NOMO-1 (cell line): Measurements from ENCODE around the gene PLXNA4.
"Not testable (repeated sequence)": the region's sequence is repeated elsewhere in the genome, so short reads cannot be mapped to it uniquely, and the experiment has no call there.

ENCODE experiments used
- DNase-seq, 2 experiments: peaks; one replicate each; lab custom pipeline; 2025; ENCODE audit not compliant: unreplicated experiment in 2 of 2; lab: John Stamatoyannopoulos, UW

PLXNA4 gene, protein sequence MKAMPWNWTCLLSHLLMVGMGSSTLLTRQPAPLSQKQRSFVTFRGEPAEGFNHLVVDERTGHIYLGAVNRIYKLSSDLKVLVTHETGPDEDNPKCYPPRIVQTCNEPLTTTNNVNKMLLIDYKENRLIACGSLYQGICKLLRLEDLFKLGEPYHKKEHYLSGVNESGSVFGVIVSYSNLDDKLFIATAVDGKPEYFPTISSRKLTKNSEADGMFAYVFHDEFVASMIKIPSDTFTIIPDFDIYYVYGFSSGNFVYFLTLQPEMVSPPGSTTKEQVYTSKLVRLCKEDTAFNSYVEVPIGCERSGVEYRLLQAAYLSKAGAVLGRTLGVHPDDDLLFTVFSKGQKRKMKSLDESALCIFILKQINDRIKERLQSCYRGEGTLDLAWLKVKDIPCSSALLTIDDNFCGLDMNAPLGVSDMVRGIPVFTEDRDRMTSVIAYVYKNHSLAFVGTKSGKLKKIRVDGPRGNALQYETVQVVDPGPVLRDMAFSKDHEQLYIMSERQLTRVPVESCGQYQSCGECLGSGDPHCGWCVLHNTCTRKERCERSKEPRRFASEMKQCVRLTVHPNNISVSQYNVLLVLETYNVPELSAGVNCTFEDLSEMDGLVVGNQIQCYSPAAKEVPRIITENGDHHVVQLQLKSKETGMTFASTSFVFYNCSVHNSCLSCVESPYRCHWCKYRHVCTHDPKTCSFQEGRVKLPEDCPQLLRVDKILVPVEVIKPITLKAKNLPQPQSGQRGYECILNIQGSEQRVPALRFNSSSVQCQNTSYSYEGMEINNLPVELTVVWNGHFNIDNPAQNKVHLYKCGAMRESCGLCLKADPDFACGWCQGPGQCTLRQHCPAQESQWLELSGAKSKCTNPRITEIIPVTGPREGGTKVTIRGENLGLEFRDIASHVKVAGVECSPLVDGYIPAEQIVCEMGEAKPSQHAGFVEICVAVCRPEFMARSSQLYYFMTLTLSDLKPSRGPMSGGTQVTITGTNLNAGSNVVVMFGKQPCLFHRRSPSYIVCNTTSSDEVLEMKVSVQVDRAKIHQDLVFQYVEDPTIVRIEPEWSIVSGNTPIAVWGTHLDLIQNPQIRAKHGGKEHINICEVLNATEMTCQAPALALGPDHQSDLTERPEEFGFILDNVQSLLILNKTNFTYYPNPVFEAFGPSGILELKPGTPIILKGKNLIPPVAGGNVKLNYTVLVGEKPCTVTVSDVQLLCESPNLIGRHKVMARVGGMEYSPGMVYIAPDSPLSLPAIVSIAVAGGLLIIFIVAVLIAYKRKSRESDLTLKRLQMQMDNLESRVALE (N-terminal part only)

DNA sequence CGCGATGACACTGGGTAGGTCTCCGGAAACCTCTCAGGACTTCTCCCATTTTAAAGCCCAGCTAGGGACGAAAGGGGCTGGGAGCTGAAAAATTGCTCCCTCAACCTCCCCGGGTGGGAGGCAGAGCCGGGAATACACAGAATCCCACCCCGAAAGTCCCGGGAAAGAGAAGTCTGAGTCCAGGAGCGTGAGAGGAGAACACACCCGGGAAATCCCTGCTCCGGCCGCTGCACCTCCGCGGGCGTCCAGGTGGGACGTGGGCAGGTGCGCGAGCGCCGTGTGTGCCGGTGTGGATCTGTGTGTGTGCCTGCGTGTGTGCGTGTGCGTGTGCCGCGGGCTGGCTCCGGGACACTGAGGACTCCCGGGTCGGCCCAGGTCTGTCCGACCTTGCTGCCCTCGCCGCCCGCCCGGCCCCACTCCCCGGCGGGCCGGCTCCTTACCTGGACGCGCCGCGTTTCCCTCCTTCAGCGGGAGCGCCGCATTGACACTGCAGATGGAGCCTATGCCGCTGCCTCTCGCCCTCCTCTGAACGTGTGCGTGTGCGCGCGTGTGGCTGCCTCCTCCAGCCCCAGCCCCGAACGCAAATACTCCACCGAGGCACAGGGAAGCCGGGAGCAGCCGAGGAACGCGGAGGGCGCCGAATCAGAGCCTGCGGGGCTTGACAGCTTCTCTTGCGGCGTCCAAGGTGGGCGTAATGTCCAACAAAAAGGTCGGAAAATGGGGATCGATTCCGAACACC is at the start of gene PLXNA4:
PLXNA4 (minus strand) TSS at position 489 of the 739 bp plus-strand sequence. CDS start 67,777 bp downstream, outside the sequence.
- DNase-seq: no peak

DNA sequence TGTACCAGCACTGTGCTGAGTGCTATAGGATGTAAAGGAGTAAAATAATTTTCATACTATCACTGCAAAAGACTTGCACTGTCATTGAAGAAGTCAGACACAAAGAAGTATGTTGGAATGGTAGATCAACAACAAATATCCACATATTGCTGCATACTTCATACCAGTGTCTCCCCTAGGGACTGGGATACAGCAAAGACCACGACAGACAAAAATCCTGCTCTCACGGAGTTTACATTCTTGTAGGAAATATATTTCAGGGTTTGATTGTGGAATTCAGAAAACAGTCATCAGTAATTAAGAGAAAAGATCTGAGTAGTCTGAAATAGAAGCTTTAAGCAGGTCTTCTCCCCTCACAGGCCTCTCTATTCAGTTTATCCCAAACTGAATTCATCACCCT is 49.4 kb upstream of the PLXNA4 start:
- DNase-seq: no peak

DNA sequence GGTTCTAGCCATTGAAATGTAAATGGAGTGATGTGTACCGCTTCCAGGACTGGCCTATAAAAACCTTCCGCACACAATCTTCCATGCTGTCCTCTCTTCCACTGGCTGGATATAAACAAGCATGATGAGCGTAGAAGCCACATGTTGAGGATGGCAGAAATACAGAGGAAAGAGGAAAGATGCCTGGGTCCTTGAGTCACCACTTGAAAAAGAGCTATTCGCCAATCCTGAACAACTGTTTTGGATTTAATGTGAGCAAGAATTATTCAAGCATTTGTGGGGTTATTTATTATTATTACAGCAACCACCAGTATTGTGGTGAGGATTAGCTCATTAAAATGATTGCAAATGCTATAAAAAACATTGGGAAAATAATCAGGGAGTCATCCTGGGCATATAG is 45.8 kb upstream of the PLXNA4 start:
- DNase-seq: no peak

DNA sequence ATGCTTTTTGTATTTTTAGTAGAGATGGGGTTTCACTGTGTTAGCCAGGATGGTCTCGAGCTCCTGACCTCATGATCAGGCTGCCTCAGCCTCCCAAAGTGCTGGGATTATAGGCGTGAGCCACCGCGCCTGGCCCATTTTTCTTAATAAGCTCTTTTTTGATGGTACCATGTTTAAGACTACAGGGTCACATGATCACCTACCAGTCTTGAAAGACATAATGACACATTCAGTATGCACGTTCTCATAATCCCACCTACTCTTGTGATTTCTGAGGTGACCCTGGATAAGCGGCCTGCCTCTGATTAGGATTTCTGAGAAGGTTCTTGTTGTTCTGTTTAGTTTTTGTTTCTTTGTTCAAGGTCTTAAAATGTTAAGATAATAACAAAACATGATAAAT is 43.7 kb upstream of the PLXNA4 start:
- DNase-seq: no peak

DNA sequence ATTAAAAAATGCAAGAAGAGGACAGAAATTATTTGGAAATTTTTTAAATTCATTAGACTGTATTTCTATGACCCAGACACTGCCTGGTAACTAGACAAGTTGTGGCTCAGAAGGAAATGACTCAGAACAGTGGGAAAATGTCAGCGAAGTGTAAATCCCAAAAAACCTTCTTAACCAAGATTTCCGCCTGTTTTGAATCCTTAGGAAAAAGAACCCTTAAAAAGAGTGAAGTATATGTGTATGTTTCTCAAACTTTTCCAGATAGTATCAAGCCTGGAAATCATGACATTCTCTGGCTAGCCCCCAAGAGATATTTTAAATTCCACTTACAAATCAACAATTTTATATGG is 42.7 kb upstream of the PLXNA4 start:
- DNase-seq: no peak

DNA sequence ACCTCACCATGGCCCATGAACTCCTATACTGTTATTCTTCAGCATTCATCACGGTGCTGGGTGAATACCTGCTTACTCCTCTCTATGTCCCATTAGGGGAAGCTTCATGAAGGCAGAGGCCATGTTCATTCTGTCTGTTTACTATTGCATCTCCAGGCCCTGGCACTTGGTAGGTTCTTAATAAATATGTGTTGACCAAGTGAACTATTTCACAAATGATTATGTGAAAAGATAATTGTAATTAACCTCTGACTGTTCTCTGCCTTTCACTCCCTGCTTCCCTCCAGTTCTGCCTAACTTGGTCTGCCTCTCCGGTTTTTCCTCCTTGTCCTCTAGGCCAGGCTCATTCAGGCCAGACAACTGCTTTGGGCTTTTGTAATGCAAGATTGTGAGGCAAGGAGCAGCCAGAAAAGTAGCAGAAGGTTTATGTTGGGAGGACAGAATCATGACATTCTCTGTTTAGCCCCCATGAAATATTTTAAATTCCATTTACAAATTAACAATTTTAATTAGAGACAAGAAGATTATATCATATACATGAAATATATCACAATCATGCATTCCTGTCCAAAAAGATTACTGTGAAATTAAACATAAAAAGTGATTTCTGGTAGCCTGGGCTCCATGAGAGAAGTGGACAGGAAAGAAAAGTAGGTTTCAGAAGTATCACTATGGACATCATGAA is 42.1 kb upstream of the PLXNA4 start:
- DNase-seq: no peak

DNA sequence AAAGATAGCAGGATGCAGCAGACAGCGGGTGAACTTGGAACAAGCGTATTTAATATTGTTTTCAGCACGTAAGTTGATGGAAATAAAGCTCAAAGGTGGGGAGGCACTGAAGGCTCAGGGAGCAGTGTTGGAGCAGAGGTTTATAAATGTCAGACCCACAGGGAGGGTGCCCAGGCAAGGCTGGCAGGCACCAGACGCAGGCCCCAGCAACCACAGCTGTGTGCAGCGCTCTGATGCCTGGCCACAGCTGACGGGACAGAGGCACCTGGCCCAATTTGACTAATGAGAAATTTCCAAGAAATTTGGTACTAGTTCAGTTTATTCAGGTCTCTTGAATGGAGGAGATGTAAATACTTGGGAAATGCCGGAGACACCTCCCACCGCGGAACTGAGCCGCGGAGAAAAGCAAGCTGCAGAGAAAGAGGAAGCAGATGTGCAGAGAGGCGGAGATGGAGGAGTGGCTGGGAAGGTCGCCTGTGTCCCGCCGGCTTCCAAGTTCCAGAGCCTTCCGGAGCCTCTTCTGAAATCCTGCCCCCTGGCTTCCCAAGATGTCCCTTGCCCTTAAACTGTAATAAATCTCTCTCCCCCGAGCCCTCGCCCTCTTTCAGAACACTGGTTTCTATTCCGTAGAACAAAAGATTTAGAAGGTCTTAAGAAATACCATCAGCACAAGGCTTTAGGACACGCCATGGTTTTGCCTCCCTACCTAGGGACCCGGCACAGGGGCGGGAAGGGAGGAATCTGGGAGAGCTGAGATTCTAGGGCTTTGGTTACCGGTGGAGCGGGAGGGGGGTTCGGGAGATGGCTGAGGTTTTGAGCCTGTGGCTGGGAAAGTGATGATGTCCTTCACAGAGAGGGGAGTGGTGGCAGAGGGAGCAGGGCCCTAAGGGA is 38.4 kb upstream of the PLXNA4 start:
- DNase-seq: peak; percentile 2 to 10

DNA sequence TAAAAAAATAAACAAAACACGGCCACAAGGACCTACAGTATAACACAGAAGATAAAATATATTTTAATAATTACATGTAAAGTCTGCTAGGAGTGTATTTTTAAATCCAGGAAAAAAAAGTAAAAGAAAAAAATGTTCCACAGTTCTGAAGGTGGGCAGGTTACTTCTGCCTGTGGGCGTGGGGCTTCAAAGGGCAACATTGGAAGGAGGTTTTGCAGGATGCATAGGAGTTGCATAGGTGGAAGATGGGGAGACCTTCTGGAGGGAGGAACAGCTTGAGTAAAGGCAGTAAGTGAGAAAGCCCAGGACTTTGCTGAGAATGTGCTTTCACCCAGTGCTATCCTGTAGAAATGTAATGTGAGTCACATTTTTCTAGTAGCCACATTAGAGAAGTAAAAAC is 37.5 kb upstream of the PLXNA4 start:
- DNase-seq: no peak

DNA sequence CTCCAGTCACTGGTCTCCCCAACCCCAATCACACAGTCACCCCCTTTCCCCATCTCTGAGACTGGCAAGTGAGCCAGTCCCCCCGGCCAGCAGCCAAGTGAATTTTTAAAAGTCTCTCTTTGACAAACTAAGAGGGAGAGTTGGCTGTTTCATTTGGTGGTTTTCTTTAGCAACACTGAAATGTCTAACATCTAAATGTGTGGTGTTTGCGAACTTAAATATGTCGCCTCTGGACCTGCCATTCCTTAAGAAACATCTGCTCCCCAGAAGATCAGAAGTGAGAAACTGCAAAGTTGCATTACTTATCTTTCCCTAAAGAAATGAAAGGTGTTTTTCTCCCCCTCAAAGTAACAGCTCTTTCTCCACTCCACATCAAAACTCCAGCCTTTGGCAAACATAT is 34.7 kb upstream of the PLXNA4 start:
- no peak for DNase-seq

DNA sequence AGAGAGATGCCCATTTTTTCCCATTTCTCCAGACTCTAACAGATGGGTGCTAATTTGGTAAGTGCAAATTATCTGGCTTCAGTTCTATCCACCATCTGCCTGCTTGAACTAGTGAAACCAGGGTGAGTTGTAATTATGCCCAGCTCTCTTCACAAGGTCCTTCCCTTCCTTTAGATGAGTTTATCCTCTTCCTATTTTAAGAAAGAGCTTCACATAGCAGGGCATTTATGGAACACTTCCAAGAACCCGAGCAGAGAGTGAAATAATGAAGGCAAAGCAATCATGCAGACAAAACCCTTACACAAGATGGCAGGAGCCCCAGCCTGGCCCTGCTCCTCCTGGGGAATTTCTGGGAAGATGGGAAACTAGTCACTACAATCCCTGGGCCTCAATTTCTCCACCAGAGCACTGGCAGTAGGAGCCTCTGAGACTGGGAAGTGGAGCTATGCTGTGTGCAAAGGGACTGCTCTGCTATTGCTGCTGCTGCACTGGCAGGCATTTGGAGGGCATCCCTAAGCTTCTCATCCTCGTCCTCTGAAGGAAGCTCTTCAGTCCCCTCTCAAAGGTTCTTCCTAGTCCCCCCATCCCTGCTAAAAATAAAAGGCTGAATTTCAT is 33.7 kb upstream of the PLXNA4 start:
- no peak for DNase-seq

DNA sequence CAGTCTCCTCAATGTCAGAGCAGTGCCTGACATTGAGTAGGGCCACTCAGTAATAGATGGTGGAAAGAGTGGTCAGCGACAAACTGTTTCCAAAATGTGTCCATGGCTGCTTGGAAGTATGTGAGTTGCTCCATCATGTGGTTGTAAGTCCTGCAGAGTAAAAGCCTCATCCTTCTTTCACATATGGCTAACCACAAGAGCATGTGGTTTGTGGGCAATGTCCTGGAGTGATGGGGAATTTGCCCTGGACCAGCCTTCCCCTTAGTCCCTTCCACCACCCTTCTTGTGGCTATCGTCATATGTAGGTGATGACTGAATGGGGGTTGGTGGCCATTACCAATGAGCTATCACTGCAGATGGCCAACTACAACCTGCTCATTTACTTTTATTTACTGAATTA is 33.0 kb upstream of the PLXNA4 start:
- no peak for DNase-seq

DNA sequence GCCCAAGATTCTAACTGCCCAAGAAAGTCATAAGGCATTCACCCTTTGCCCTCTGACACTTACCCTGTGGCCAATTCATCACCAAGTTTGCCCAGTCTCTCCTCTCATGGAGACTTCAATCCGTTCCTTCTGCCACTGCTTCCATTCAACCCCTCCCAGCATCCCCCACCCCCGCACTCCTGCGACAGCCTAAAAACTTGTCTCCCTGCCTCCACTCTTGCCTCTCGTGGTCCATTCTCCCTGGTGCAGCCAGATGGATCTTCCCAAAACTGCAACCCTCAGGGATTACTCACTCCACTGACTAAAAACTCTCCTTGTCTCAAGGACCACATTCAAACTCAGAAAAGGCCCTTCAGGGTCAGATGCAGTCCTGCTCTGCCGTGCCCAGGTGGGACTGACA is 32.3 kb upstream of the PLXNA4 start:
- no peak for DNase-seq

DNA sequence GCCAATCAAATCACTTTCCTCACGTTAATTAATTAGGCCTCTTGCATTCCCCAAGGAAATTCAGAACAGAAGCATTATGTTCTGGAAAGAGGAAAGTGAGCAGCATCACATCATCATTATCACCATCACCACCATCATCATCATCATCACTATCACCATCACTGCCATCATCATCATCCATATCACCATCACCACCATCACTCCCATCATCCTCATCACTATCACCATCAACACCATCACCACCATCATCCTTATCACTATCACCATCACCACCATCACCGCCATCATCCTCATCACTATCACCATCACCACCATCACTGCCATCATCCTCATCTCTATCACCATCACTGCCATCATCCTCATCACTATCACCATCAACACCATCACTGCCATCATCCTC is 31.4 kb upstream of the PLXNA4 start:
- no peak for DNase-seq

DNA sequence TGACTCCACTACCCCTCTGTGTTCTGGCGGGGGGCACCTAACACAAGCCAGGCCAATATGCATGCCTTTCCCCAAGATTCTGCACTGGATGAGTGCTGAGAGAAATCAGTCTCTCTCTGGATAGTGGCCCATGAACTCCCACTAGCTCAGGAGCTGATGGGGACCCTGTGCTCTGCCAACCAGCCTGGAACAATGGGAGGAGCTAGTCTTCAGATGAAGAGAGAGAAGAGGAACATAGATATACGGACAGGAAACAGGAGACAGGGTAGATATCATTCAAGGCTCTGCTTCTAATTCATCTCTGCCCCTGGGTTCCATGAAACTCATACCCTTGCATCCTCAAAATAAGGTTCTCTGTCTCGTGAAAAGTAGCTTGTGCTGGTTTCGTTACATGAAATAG is 27.9 kb upstream of the PLXNA4 start:
- no peak for DNase-seq

DNA sequence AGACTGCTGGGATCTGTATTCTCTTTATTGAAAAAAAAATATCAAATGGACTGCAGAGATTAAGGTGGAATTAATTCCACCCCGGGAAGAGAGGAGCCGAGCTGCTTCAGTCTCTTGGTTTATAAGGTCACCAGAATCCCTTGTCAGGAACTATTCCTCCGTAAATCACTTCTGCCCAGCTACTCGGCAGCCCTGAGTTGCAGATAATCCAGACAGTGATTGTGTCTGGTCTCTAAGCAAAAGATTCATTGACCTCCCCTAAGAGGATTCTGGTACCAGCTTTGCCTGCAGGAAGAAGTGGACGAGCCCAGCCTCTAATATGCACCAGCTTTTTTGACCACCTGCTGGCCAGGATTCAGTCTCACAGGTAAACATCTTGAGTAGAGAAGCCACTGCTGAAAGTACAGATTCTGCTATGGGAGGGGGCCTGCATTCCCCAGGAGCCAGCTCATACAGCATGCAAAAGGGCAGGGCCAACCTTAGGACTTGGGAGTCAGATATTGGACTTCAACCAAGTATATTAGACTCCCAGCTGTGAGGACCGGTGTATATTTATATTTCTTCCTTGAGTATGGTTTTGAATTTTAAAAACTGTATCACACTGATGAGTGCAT is 27.1 kb upstream of the PLXNA4 start:
- no peak for DNase-seq

DNA sequence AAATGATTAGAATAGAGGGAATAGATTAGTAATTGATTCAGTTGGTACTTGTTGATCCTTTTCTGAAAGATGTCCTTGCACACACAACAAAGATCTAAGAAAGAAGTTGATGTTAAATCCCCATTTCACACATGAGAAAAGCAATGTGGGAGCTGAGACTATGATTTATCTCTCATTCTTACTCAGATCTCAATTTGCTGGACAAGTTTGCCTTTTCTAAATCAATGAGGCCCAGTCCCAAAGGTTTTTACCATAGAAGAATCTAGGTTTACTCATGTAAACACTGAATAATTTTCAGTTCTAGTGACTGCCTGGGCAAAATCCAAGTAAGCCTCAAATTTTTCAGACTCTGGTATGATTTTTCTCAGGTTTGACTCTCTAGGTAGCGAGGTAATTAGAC is 25.5 kb upstream of the PLXNA4 start:
- DNase-seq: no peak

DNA sequence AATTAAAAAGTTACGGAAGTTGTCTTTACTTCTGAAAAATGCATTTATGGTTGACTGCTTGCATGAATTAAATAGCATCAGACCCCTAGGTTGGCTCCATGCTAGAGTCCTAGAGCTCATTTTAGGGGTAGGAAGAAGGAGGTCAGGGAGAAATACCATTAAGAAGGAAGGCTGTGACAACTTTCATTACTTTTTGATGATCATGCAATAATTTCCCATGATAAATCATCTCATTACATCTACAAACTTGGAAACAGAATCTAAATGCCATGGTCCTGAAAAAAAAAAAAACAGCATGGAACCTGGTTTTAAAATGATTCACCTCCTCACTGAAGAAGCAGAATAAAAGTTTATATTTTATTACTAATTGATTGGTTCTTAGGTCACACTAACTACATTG is 20.3 kb upstream of the PLXNA4 start:
- DNase-seq: no peak

DNA sequence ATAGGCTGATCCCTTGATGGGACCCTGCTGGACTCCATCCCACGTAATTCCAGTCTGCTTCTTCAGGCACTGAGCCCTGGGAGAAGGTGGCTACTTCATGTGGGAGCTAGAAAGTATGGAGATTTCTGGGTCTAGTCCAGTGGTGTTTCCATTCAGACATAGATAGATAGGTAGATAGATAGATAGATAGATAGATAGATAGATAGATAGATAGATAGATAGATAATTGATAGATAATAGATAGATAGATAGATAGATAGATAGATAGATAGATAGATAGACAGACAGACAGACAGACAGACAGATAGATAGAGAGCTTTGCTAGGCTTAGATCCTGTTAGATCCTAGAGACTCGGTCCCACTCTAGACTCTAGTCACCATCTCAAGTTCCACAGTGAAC is 18.5 kb upstream of the PLXNA4 start:
- not testable (repeated sequence) for DNase-seq
